ENCODE data around the gene UBASH3B.

Gene UBASH3B

DNA sequence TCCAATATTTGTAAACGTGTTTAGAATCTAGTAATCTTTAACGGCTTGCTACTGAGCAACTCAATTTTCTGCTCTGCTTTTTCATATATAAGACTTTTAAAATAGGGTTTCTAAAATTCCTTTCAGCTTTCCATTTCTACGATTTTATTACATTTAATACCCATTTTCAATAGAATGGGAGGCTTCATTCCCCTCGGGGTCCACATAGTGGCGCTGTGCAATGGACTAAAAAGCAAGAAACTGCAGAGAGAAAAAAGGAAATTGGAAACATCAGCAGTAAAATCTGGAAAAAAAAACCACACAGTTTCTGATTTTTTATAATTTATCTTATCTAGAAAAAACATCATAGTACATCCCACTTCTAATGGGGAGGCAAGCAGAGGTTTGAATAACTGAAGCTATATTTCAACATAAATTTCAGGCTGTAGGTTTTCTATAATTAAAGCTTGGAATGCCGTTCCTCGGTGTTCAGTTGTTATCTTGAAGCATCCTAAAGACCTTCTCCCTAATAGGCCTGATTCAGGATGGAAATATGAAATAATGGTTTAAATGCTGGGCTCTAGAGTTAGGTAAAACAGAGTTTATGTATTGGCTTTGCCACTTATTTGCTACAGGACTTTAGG, 208.3 kb downstream of the UBASH3B start:
- DNase-seq, result peak; percentile 24

Data from CD4-positive, alpha-beta T cell treated with Interleukin-4 for 4 hours (primary cell).